Amniotic epithelial cell (primary cell): ENCODE data around the gene PITPNM1.
A peak's percentile ranks its signal among the peaks of the same experiment; 100 is the strongest.
"Not testable (repeated sequence)": the region's sequence is repeated elsewhere in the genome, so short reads cannot be mapped to it uniquely, and the experiment has no call there.

ENCODE experiments used
- DNase-seq: peaks from one replicate; pipeline ENCODE4 v3.0.0-alpha.2; 2010; ENCODE audit warnings: low read depth

Gene PITPNM1

GRCh38 chr11:67489885-67490726, 15.1 kb downstream of the PITPNM1 start:
- no peak for DNase-seq

- no peak for DNase-seq
Measured at GRCh38 chr11:67489203-67489884, 15.8 kb downstream of the PITPNM1 start.

- DNase-seq: no peak
Measured at GRCh38 chr11:67486481-67487195, 18.5 kb downstream of the PITPNM1 start.

- not testable (repeated sequence) for DNase-seq
Measured at GRCh38 chr11:67485873-67486361, 19.2 kb downstream of the PITPNM1 start.

GRCh38 chr11:67484847-67485311, 20.3 kb downstream of the PITPNM1 start:
- DNase-seq: no peak

GRCh38 chr11:67483831-67484665, 21.1 kb downstream of the PITPNM1 start:
- no peak for DNase-seq

GRCh38 chr11:67482827-67483798, 22.1 kb downstream of the PITPNM1 start, which contains the start of gene AIP:
TSS of gene AIP (plus strand) at chr11:67483026. CDS start at chr11:67483159, 133 bp downstream.
- DNase-seq: peak; percentile 96

- no peak for DNase-seq
Measured at GRCh38 chr11:67482275-67482826, 22.8 kb downstream of the PITPNM1 start.

GRCh38 chr11:67477344-67478050, 27.7 kb downstream of the PITPNM1 start:
- DNase-seq: not testable (repeated sequence)

- not testable (repeated sequence) for DNase-seq
Measured at GRCh38 chr11:67476692-67477091, 28.5 kb downstream of the PITPNM1 start.

- DNase-seq: no peak
Measured at GRCh38 chr11:67472882-67473281, 32.3 kb downstream of the PITPNM1 start.

GRCh38 chr11:67470337-67471002, 34.7 kb downstream of the PITPNM1 start:
- no peak for DNase-seq

- no peak for DNase-seq
Measured at GRCh38 chr11:67469508-67469811, 35.7 kb downstream of the PITPNM1 start.

GRCh38 chr11:67468759-67469507, 36.2 kb downstream of the PITPNM1 start, which contains the start of gene TMEM134:
TSS of gene TMEM134 (minus strand) at chr11:67469251. CDS start at chr11:67469192, 59 bp downstream.
- peak; percentile 82 for DNase-seq

- no peak for DNase-seq
Measured at GRCh38 chr11:67468456-67468758, 36.8 kb downstream of the PITPNM1 start.

GRCh38 chr11:67468056-67468455, 37.1 kb downstream of the PITPNM1 start:
- DNase-seq: no peak

GRCh38 chr11:67466962-67467771, 38.0 kb downstream of the PITPNM1 start:
- no peak for DNase-seq
